ENCODE data around the gene APBA2.
"Not testable (repeated sequence)": the region's sequence is repeated elsewhere in the genome, so short reads cannot be mapped to it uniquely, and the experiment has no call there.

The APBA2 gene

GRCh38 chr15:28994831-28995596, 109.2 kb downstream of the APBA2 start:
- DNase-seq (ENCODE audit: low read depth in 2 of 3, low spot score in 2 of 3) = no peak

GRCh38 chr15:28995705-28996104, 109.9 kb downstream of the APBA2 start:
- no peak for DNase-seq (ENCODE audit: low read depth in 2 of 3, low spot score in 2 of 3)

- DNase-seq (ENCODE audit: low read depth in 2 of 3, low spot score in 2 of 3) = no peak
Observed at GRCh38 chr15:28996289-28996688, 110.5 kb downstream of the APBA2 start.

- DNase-seq (ENCODE audit: low read depth in 2 of 3, low spot score in 2 of 3) = no peak
Observed at GRCh38 chr15:28996953-28997352, 111.2 kb downstream of the APBA2 start.

GRCh38 chr15:28997791-28998190, 112.0 kb downstream of the APBA2 start:
- no peak for DNase-seq (ENCODE audit: low read depth in 2 of 3, low spot score in 2 of 3)

- DNase-seq (ENCODE audit: low read depth in 2 of 3, low spot score in 2 of 3) = no peak
Observed at GRCh38 chr15:28998511-28998910, 112.7 kb downstream of the APBA2 start.

- no peak for DNase-seq (ENCODE audit: low read depth in 2 of 3, low spot score in 2 of 3)
Observed at GRCh38 chr15:29003191-29003839, 117.5 kb downstream of the APBA2 start.

GRCh38 chr15:29003840-29004233, 118.1 kb downstream of the APBA2 start:
- DNase-seq (ENCODE audit: low read depth in 2 of 3, low spot score in 2 of 3) = no peak

- DNase-seq (ENCODE audit: low read depth in 2 of 3, low spot score in 2 of 3) = no peak
Observed at GRCh38 chr15:29005931-29006330, 120.2 kb downstream of the APBA2 start.

GRCh38 chr15:29008846-29009245, 123.1 kb downstream of the APBA2 start:
- DNase-seq (ENCODE audit: low read depth in 2 of 3, low spot score in 2 of 3) = no peak

GRCh38 chr15:29012097-29012496, 126.3 kb downstream of the APBA2 start:
- no peak for DNase-seq (ENCODE audit: low read depth in 2 of 3, low spot score in 2 of 3)

- DNase-seq (ENCODE audit: low read depth in 2 of 3, low spot score in 2 of 3) = no peak
Observed at GRCh38 chr15:29014493-29014892, 128.7 kb downstream of the APBA2 start.

GRCh38 chr15:29016518-29016917, 130.7 kb downstream of the APBA2 start:
- no peak for DNase-seq (ENCODE audit: low read depth in 2 of 3, low spot score in 2 of 3)

- DNase-seq (ENCODE audit: low read depth in 2 of 3, low spot score in 2 of 3) = no peak
Observed at GRCh38 chr15:29018120-29018805, 132.5 kb downstream of the APBA2 start.

- no peak for DNase-seq (ENCODE audit: low read depth in 2 of 3, low spot score in 2 of 3)
Observed at GRCh38 chr15:29018995-29019976, 133.5 kb downstream of the APBA2 start.

GRCh38 chr15:29021857-29022256, 136.1 kb downstream of the APBA2 start:
- no peak for DNase-seq (ENCODE audit: low read depth in 2 of 3, low spot score in 2 of 3)

- no peak for DNase-seq (ENCODE audit: low read depth in 2 of 3, low spot score in 2 of 3)
Observed at GRCh38 chr15:29024662-29025061, 138.9 kb downstream of the APBA2 start.

- DNase-seq (ENCODE audit: low read depth in 2 of 3, low spot score in 2 of 3) = not testable (repeated sequence)
Observed at GRCh38 chr15:29025411-29025810, 139.6 kb downstream of the APBA2 start.

- not testable (repeated sequence) for DNase-seq (ENCODE audit: low read depth in 2 of 3, low spot score in 2 of 3)
Observed at GRCh38 chr15:29028158-29028557, 142.4 kb downstream of the APBA2 start.

GRCh38 chr15:29029651-29030195, 143.9 kb downstream of the APBA2 start:
- DNase-seq (ENCODE audit: low read depth in 2 of 3, low spot score in 2 of 3) = no peak

Measured in activated CD8-positive, alpha-beta memory T cell treated with anti-CD3 and anti-CD28 coated beads for 48 hours (primary cell).